CD14-positive monocyte (primary cell): Measurements from ENCODE around the gene ARHGAP10. TPM values are rescaled to one million over a fixed set of nuclear protein-coding genes. Genes with fewer than 3 reads are reported as not detected.

Source experiments
- DNase-seq, 3 donors: peaks; one replicate each; pipeline ENCODE4 v3.0.0-alpha.2; 2011 to 2022
- H2AFZ ChIP-seq: 2 replicates; pipeline ENCODE4 v1.6.0; 2012; ENCODE audit warnings: mild to moderate bottlenecking, low read depth, low read length, inconsistent platforms; ENCODE audit not compliant: insufficient read depth, poor library complexity, severe bottlenecking
- H3K27ac ChIP-seq, 2 donors: 1 replicate in 1 of 2; 2 replicates in 1 of 2; pipeline ENCODE4 v1.5.1; 2012 to 2013; ENCODE audit warnings: low read length in 2 of 2, control low read depth in 1 of 2, inconsistent platforms in 1 of 2, low read depth in 1 of 2, mild to moderate bottlenecking in 1 of 2
- H3K27me3 ChIP-seq, 2 donors: one replicate each; pipeline versions ENCODE4 v1.6.0 to v1.6.1; 2011 to 2013; ENCODE audit warnings: low read length in 2 of 2; ENCODE audit not compliant: control insufficient read depth in 2 of 2, insufficient read depth in 2 of 2
- H3K36me3 ChIP-seq, 2 donors: replicated peaks in 1 of 2; 1 replicate in 1 of 2; 2 replicates in 1 of 2; pipeline versions ENCODE4 v1.5.1 to v1.6.1; 2012 to 2013; ENCODE audit warnings: low read length in 2 of 2, control low read depth in 1 of 2, inconsistent platforms in 1 of 2, mild to moderate bottlenecking in 1 of 2; ENCODE audit not compliant: insufficient read depth in 2 of 2, control insufficient read depth in 1 of 2
- H3K4me1 ChIP-seq, 2 donors: 1 replicate in 1 of 2; 2 replicates in 1 of 2; pipeline versions ENCODE4 v1.5.1 to v1.6.1; 2012 to 2013; ENCODE audit warnings: low read length in 2 of 2, control low read depth in 1 of 2, inconsistent platforms in 1 of 2, mild to moderate bottlenecking in 1 of 2, moderate library complexity in 1 of 2; ENCODE audit not compliant: insufficient read depth in 2 of 2, control insufficient read depth in 1 of 2
- H3K4me2 ChIP-seq: replicated peaks from 2 replicates; pipeline ENCODE3; 2012; ENCODE audit warnings: low read length, moderate library complexity, mild to moderate bottlenecking; ENCODE audit not compliant: poor library complexity, severe bottlenecking; ENCODE audit errors: extremely low read depth
- H3K4me3 ChIP-seq, 3 experiments: fragments of 200-600 bp in 1 of 3; sonication (generic) in 1 of 3; replicated peaks in 1 of 3; 1 replicate in 2 of 3; 2 replicates in 1 of 3; pipeline ENCODE4 v1.5.1; 2011 to 2013; ENCODE audit warnings: low read length in 3 of 3, mild to moderate bottlenecking in 3 of 3, control low read depth in 2 of 3, low read depth in 2 of 3, inconsistent platforms in 1 of 3, moderate library complexity in 1 of 3
- H3K79me2 ChIP-seq: 2 replicates; pipeline ENCODE4 v1.6.0; 2012; ENCODE audit warnings: mild to moderate bottlenecking, control low read depth, inconsistent platforms, low read length, moderate library complexity; ENCODE audit not compliant: insufficient read depth
- H3K9ac ChIP-seq: 2 replicates; pipeline ENCODE4 v1.6.0; 2017; ENCODE audit warnings: low read length, mild to moderate bottlenecking; ENCODE audit not compliant: insufficient read depth, poor library complexity, severe bottlenecking
- H3K9me3 ChIP-seq, 2 donors: replicated peaks in 1 of 2; 1 replicate in 1 of 2; 2 replicates in 1 of 2; pipeline versions ENCODE4 v1.5.1 to v1.6.1; 2012 to 2013; ENCODE audit warnings: low read length in 2 of 2, control low read depth in 1 of 2; ENCODE audit not compliant: control insufficient read depth in 1 of 2, insufficient read depth in 1 of 2
- H4K20me1 ChIP-seq: 2 replicates; pipeline ENCODE4 v1.6.0; 2012; ENCODE audit warnings: mild to moderate bottlenecking, low read length, control low read depth, moderate library complexity; ENCODE audit not compliant: insufficient read depth
- H3K27ac Mint-ChIP-seq, 7 donors: one replicate each; pipeline ENCODE4 v1.8.0; 2020; ENCODE audit warnings: mild to moderate bottlenecking in 7 of 7, mixed read lengths in 7 of 7, moderate library complexity in 6 of 7, inconsistent platforms in 2 of 7
- H3K27me3 Mint-ChIP-seq, 3 donors: one replicate each; pipeline ENCODE4 v1.8.0; 2021 to 2022; ENCODE audit warnings: low read depth in 3 of 3, mild to moderate bottlenecking in 3 of 3, mixed read lengths in 3 of 3, moderate library complexity in 3 of 3, inconsistent platforms in 1 of 3
- H3K36me3 Mint-ChIP-seq, 2 donors: one replicate each; pipeline ENCODE4 v1.8.0; 2020; ENCODE audit warnings: mixed read lengths in 2 of 2, inconsistent platforms in 1 of 2, mild to moderate bottlenecking in 1 of 2
- H3K4me1 Mint-ChIP-seq: one replicate; pipeline ENCODE4 v1.8.0; 2020; ENCODE audit warnings: mild to moderate bottlenecking, mixed read lengths
- H3K4me3 Mint-ChIP-seq, 2 donors: one replicate each; pipeline ENCODE4 v1.8.0; 2020; ENCODE audit warnings: mild to moderate bottlenecking in 2 of 2, mixed read lengths in 2 of 2, moderate library complexity in 1 of 2
- H3K9me3 Mint-ChIP-seq, 7 donors: one replicate each; pipeline ENCODE4 v1.8.0; 2020 to 2022; ENCODE audit warnings: mixed read lengths in 7 of 7, mild to moderate bottlenecking in 6 of 7, moderate library complexity in 6 of 7, inconsistent platforms in 2 of 7
- WGBS: methylation state at CpG from one replicate; pipeline ENCODE4 v1.1.5; 2013; ENCODE audit warnings: missing lambda C conversion rate; ENCODE audit not compliant: insufficient coverage; 5-methylcytosine and 5-hydroxymethylcytosine counted together
- intact Hi-C, 2 donors: fragments of 100-400 bp; cut with micrococcal nuclease; formaldehyde crosslinking; loops; one replicate each; pipeline versions ENCODE4 v1.15.0 to v1.15.1; 2023
- polyA plus RNA-seq, 3 donors: library from polyadenylated mRNA; depleted of rRNA in 1 of 3; unstranded in 2 of 3; stranded (reverse) in 1 of 3; fragments of 300-500 nt in 2 of 3; fragments of >200 nt in 1 of 3; fragmentation: Illumina TruSeq in 2 of 3; gene quantifications; 1 replicate in 2 of 3; 2 replicates in 1 of 3; pipeline ENCODE4 v1.2.3, GENCODE V29; 2012 to 2021
- TF ChIP-seq, protein P1 (sequence below): fragments of 200-600 bp; IDR thresholded peaks from one replicate; pipeline ENCODE4 v1.8.0; 2022; ENCODE audit warnings: antibody characterized with exemption, mild to moderate bottlenecking

ARHGAP10 gene
- polyA plus RNA-seq, 3 donors: 1.7 to 4.3 (median 3.0) TPM

DNA sequence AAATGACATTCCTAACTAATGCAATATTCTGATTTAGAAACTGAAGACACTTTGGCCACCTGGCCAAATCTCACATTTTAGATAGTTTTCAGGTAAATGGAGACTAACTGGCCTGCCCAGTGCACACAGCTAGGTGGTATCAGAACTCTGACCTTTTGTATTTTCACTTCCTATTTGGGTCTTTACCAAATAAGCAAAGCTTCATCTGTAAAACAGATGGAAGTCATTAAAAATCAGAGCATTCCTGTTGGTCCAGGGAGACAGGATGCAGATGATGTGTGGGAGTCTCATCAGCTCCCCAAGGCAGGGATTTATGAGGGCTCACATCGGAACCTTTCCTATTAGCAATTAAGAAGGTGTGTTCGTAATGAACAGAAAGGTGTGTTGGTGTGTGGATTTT is 57.7 kb downstream of the ARHGAP10 start:
- WGBS: no CpG with 5 or more reads among the region's 2 CpGs
- Histone ChIP-seq H2AFZ (no peak overlapping the region), H4K20me1 (no peaks in the 10 kb centered on the region), H3K9me3 (no peaks in the 10 kb centered on the region), H3K4me2 (no peak overlapping the region), H3K4me3 (no peak overlapping the region), H3K4me1 (no peaks in the 10 kb centered on the region), H3K27me3 (no peaks in the 10 kb centered on the region), H3K27ac (no peak overlapping the region), H3K36me3 (no peaks in the 10 kb centered on the region), H3K9ac (no peak overlapping the region), H3K79me2 (no peaks in the 10 kb centered on the region)
- H3K27ac Mint-ChIP-seq: no peak overlapping the region
- no peaks in the 10 kb centered on the region for H3K36me3 Mint-ChIP-seq
- peaks cover 0 to 2% (median 0%) of the 10 kb centered on the region in 3 donors for H3K27me3 Mint-ChIP-seq
- no peak for DNase-seq
- intact Hi-C loops: no loop called here
- no peaks in the 10 kb centered on the region for H3K9me3 Mint-ChIP-seq
- TF ChIP-seq, protein P1, sequence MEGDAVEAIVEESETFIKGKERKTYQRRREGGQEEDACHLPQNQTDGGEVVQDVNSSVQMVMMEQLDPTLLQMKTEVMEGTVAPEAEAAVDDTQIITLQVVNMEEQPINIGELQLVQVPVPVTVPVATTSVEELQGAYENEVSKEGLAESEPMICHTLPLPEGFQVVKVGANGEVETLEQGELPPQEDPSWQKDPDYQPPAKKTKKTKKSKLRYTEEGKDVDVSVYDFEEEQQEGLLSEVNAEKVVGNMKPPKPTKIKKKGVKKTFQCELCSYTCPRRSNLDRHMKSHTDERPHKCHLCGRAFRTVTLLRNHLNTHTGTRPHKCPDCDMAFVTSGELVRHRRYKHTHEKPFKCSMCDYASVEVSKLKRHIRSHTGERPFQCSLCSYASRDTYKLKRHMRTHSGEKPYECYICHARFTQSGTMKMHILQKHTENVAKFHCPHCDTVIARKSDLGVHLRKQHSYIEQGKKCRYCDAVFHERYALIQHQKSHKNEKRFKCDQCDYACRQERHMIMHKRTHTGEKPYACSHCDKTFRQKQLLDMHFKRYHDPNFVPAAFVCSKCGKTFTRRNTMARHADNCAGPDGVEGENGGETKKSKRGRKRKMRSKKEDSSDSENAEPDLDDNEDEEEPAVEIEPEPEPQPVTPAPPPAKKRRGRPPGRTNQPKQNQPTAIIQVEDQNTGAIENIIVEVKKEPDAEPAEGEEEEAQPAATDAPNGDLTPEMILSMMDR: no peak
- H3K4me1 Mint-ChIP-seq: peaks cover 12% of the 10 kb centered on the region
- no peak overlapping the region for H3K4me3 Mint-ChIP-seq

DNA sequence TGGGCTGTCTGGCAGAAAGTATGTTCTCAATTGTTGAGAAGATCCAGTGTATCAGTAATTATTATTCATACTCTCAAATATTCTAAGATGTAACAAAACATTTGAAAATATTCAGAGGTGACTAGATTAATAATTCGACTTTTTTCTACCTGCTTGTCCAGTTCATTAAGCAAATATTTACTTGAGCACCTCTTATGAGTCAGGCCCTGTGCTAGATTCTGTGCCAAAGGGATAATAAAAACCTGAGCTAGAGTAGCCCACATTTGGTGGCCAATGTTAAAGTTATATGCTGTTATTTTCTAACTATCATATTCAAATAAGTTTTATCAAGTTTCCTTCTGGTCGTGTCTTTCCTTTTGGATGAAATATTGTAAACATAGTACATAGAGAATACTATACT is 58.5 kb downstream of the ARHGAP10 start:
- Histone ChIP-seq H4K20me1 (no peaks in the 10 kb centered on the region), H3K27ac (no peak overlapping the region), H3K36me3 (no peaks in the 10 kb centered on the region), H3K27me3 (no peaks in the 10 kb centered on the region), H3K9ac (no peak overlapping the region), H3K4me1 (no peaks in the 10 kb centered on the region), H3K4me3 (no peak overlapping the region), H2AFZ (no peak overlapping the region), H3K79me2 (no peaks in the 10 kb centered on the region), H3K9me3 (no peaks in the 10 kb centered on the region), H3K4me2 (no peak overlapping the region)
- Mint-ChIP-seq H3K27me3 (peaks cover 0 to 2% (median 0%) of the 10 kb centered on the region in 3 donors), H3K4me1 (peaks cover 12% of the 10 kb centered on the region), H3K36me3 (no peaks in the 10 kb centered on the region), H3K27ac (no peak overlapping the region), H3K4me3 (no peak overlapping the region), H3K9me3 (no peaks in the 10 kb centered on the region)
- intact Hi-C loops: no loop called here
- TF ChIP-seq, protein P1: no peak
- WGBS: no CpG with 5 or more reads among the region's 2 CpGs
- no peak for DNase-seq
